ENCODE data around the gene C1orf56.
A peak's percentile ranks its signal among the peaks of the same experiment; 100 is the strongest.

DNA sequence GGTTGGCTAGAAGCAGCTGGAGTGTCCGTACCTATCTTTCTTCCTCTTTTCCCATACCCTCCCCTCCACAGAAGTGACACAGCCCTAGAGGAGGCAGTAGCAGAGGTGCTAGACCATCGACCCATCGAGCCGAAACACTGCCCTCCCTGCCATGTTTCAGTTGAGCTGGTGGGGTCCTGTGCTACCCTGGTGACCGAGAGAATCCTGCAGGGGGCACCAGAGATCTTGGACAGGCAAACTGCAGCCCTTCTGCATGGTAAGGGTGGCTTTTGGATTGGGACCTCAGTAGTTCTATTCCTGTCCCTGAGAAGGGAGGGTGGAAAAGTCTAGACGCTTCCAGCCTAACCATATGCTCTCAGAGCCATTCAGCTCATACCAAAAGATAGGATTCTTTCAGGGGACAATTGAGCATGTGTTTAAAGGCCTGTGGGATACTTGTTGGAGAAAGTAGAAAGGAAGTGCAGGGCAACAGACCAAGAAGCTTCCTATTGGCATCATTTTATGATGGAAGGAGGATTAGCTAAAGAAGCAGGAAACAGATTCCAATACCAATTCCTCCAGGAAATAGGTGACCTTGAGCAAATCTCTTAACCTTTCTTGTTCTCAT, 22.9 kb upstream of the C1orf56 start:
- peak in 3 of 4 experiments; percentile 76 to 85 (median 78) for TF ChIP-seq CTCF (IDR thresholded peaks at IDR 0.05)
- no peak for TF ChIP-seq POLR2A (IDR thresholded peaks at IDR 0.05)
